AG04449 (cell line): ENCODE data around the gene TCF7L2.

Source experiments
- CTCF ChIA-PET: fragments of 350-600 bp; formaldehyde crosslinking; extraction: SDS; loops from one replicate; lab custom pipeline; 2021; ENCODE audit warnings: antibody characterized with exemption; lab: Yijun Ruan, JAX
- POLR2A ChIA-PET: fragments of 400-600, 350-600 bp; formaldehyde crosslinking; extraction: SDS; loops from one replicate; lab custom pipeline; 2020; ENCODE audit warnings: antibody characterized with exemption, inconsistent platforms; lab: Yijun Ruan, JAX
- DNase-seq: peaks from one replicate; pipeline ENCODE4 v3.0.0-alpha.2; 2010; ENCODE audit warnings: low read depth, low spot score
- H3K4me3 ChIP-seq: 2 replicates; pipeline ENCODE4 v1.5.1; 2011; ENCODE audit warnings: low read depth, mild to moderate bottlenecking, control low read depth, low read length
- CTCF ChIP-seq: IDR thresholded peaks from one replicate; pipeline ENCODE4 v1.5.1; 2011; ENCODE audit warnings: mild to moderate bottlenecking, moderate library complexity, low read length, control low read depth, inconsistent platforms; ENCODE audit not compliant: insufficient read depth; ENCODE audit errors: missing control alignments

Gene TCF7L2

GRCh38 chr10:112972606-112973005 is 22.6 kb downstream of the TCF7L2 start:
- ChIA-PET POLR2A (no interaction called here), CTCF (interaction anchor here (1.1 to 1.2 kb wide), 3 partner anchors 157 to 496 kb away, joined by 3 to 5 read pairs (median 4); no protein-coding TSS in a partner anchor)
- H3K4me3 ChIP-seq: no peak overlapping the region
- TF ChIP-seq CTCF: no peak
- DNase-seq: no peak

GRCh38 chr10:112973046-112973445 is 23.0 kb downstream of the TCF7L2 start:
- ChIA-PET POLR2A (no interaction called here), CTCF (interaction anchor here (1.1 to 1.4 kb wide), 4 partner anchors 11 to 497 kb away, joined by 3 to 5 read pairs (median 4); no protein-coding TSS in a partner anchor)
- no peak for DNase-seq
- no peak overlapping the region for H3K4me3 ChIP-seq
- TF ChIP-seq CTCF: no peak

DNA sequence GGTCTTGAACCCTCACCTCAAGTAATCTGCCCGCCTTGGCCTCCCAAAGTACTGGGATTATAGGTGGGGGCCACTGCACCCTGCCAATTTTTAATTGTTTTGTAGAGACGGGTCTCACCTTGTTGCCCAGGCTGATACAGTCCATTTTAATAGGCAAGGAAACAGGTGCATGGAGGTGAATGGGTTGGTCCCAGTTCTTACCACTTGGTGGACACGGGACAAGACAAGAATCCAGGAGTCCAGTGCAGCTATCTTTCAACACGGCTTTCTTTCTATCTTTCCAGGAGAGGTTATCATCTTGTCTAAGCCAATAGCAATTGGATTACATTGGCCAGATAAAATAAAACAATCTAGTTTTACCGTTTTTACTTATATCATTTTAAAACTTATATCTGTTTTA is 23.8 kb downstream of the TCF7L2 start:
- DNase-seq: no peak
- ChIA-PET POLR2A (no interaction called here), CTCF (interaction anchor here (1.2 to 1.4 kb wide), 2 partner anchors 12 to 156 kb away, joined by 3 to 4 read pairs; no protein-coding TSS in a partner anchor)
- no peak overlapping the region for H3K4me3 ChIP-seq
- TF ChIP-seq CTCF: no peak

DNA sequence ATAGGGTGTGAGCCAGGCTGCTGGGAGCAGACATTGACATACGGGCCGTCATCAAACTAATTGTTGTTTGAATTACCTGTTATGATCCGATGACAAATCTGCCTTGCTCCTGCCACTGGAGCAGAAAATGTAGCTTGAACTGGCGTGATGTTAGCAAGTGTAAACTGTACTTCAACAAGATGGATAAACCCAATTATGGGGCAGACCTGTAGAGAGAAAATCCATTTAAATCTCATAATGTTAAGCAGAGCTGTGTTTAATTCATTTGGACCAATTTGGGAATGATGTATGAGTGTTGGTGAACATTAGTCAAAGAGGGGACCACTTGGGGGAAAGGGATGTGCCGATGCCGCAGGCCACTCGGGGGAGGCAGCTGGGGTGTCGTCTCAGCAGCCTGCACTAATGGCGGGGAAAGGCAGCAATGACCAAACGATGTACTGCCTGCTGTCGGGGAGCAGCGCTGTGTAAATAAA is 27.4 kb downstream of the TCF7L2 start:
- ChIA-PET CTCF (interaction anchor here (0.6 to 1.3 kb wide), 4 partner anchors 11 to 107 kb away, joined by 3 read pairs; no protein-coding TSS in a partner anchor), POLR2A (no interaction called here)
- no peak overlapping the region for H3K4me3 ChIP-seq
- DNase-seq: no peak
- no peak for TF ChIP-seq CTCF

DNA sequence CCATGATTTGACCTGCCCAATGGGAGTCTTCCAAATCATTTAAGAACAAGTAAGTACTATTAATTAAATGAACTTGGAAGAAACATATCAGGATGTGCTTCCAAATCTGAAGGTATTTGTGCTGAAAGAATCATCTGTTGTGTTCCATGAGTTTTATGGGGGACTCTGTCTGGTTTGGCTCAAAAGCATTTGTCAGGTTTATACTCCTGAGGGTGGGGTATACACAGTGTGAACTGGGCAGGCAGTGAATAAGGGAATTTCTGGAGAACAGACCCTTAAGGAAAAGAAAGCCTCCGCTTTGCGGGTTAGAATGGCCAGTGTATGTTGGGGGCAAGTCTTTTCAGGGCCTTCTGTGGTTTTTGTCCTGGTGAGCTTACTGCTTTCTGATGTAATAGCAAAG is 29.9 kb downstream of the TCF7L2 start:
- DNase-seq: no peak
- H3K4me3 ChIP-seq: no peak overlapping the region
- ChIA-PET CTCF (interaction anchor here (1.0 to 1.3 kb wide), 2 partner anchors 12 to 13 kb away, joined by 3 read pairs; no protein-coding TSS in a partner anchor), POLR2A (no interaction called here)
- TF ChIP-seq CTCF: no peak

DNA sequence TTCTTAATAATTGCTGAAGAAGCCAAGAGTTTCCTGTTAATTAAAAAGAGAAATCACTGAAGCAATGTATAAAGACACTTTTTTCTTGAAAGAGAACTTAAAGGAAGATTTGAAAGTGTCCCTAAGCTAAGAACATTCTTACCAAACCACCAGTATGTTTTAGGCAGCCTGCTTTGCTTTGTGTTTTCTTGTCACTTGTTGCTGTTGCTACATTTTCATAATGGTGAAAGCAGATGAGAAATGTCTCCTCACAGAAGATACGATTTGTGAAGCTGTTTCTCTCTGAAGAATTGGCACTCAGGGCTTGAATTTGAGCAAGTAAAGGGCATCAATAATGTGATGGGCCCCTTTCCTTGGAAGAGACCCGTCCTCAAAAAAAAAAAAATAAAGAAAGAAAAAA is 30.9 kb downstream of the TCF7L2 start:
- ChIA-PET CTCF (interaction anchor here (1.3 kb wide), 1 partner anchor 11 kb away, joined by 3 read pairs; no protein-coding TSS in a partner anchor), POLR2A (interaction anchor here (0.6 kb wide), 2 partner anchors 113 to 675 kb away, joined by 3 read pairs; no protein-coding TSS in a partner anchor)
- DNase-seq: no peak
- no peak for TF ChIP-seq CTCF
- H3K4me3 ChIP-seq: no peak overlapping the region
